Tibial artery (tissue), 4 donors: ENCODE measurements around the gene CPEB4.
A peak's percentile ranks its signal among the peaks of the same experiment; 100 is the strongest.

Experiments
- DNase-seq, 2 donors: peaks; one replicate each; pipeline ENCODE4 v3.0.0-alpha.2; 2019
- H3K27ac ChIP-seq, 2 donors: fragments of 200-600 bp; sonication (generic) in 1 of 2; 1 replicate in 1 of 2; 2 replicates in 1 of 2; pipeline ENCODE4 v1.5.1; 2018 to 2019; ENCODE audit warnings: mild to moderate bottlenecking in 1 of 2
- H3K27me3 ChIP-seq, 2 donors: fragments of 200-600 bp; sonication (generic) in 1 of 2; one replicate each; pipeline versions ENCODE4 v1.5.1 to v1.6.0; 2016 to 2019
- H3K36me3 ChIP-seq, 3 donors: fragments of 200-600 bp; sonication (generic) in 2 of 3; one replicate each; pipeline ENCODE4 v1.5.1; 2016 to 2019; ENCODE audit warnings: mild to moderate bottlenecking in 2 of 3
- H3K4me1 ChIP-seq, 4 donors: fragments of 200-600 bp; sonication (generic) in 2 of 4; 1 replicate in 3 of 4; 2 replicates in 1 of 4; pipeline ENCODE4 v1.5.1; 2016 to 2019
- H3K4me3 ChIP-seq, 2 donors: fragments of 200-600 bp; sonication (generic) in 1 of 2; 1 replicate in 1 of 2; 2 replicates in 1 of 2; pipeline ENCODE4 v1.5.1; 2018 to 2019; ENCODE audit warnings: mild to moderate bottlenecking in 2 of 2
- H3K9me3 ChIP-seq, 3 donors: fragments of 200-600 bp; sonication (generic) in 1 of 3; one replicate each; pipeline ENCODE4 v1.5.1; 2016 to 2019
- CTCF ChIP-seq, 2 experiments: fragments of 200-600 bp in 1 of 2; fragments of 450-650 bp in 1 of 2; IDR thresholded peaks; one replicate each; pipeline ENCODE4 v1.5.1; 2017 to 2019; ENCODE audit warnings: antibody characterized with exemption in 2 of 2, mild to moderate bottlenecking in 1 of 2, moderate library complexity in 1 of 2
- intact Hi-C: fragments of 100-400 bp; cut with DNase I; formaldehyde crosslinking; loops from one replicate; pipeline ENCODE4 v1.15.0; 2023; ENCODE audit warnings: low total_unique reads

CPEB4 gene

DNA sequence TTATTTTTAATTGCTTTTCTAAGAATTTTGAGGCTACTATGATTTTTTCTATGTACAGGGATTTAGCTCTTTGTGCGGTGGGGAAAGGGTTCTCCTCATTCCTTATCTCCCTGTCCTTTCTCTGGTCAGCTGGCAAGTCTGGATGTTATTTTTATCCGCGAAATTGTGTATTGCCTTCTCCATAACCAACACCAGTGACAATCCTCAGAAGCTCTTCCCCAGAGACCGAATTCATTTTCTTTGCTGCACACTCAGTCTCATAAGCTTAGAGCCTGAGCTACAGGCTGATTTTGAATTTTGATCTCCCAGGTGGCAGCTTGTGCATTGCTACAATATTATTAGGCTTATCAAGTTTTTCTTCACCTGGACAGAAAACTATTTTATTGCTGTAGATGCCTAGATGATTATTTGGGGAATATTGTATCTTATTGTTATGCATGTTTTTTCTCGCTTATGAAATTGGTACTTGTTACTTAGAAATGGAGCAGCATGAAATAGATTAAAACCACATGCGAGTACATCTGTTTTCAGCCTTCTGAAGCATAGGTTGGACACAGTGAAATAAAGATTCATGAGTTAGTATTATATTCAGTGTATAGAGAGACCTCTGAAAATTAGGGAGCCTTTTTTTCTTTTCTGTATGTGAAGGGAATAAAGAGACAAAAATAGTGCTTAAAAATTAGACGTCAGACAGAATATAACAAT, 27.3 kb downstream of the CPEB4 start:
- no peaks in the 10 kb centered on the region for H3K27me3 ChIP-seq
- H3K4me1 ChIP-seq, result peaks cover 0 to 32% (median 15%) of the 10 kb centered on the region in 4 donors
- TF ChIP-seq CTCF (IDR thresholded peaks at IDR 0.05), result no peak
- H3K9me3 ChIP-seq, result no peaks in the 10 kb centered on the region
- H3K27ac ChIP-seq, result no peak overlapping the region
- no peak overlapping the region for H3K4me3 ChIP-seq
- peaks cover 0 to 8% (median 0%) of the 10 kb centered on the region in 3 donors for H3K36me3 ChIP-seq
- intact Hi-C loops, result no loop called here
- no peak for DNase-seq

GRCh38 chr5:173916233-173916632, 28.1 kb downstream of the CPEB4 start:
- Histone ChIP-seq H3K27me3 (no peaks in the 10 kb centered on the region), H3K9me3 (no peaks in the 10 kb centered on the region), H3K27ac (no peak overlapping the region), H3K36me3 (peaks cover 0 to under 1% (median 0%) of the 10 kb centered on the region in 3 donors), H3K4me1 (peaks cover 0 to 40% (median 21%) of the 10 kb centered on the region in 4 donors), H3K4me3 (no peak overlapping the region)
- no peak for DNase-seq
- intact Hi-C loops, result no loop called here
- no peak for TF ChIP-seq CTCF (IDR thresholded peaks at IDR 0.05)

DNA sequence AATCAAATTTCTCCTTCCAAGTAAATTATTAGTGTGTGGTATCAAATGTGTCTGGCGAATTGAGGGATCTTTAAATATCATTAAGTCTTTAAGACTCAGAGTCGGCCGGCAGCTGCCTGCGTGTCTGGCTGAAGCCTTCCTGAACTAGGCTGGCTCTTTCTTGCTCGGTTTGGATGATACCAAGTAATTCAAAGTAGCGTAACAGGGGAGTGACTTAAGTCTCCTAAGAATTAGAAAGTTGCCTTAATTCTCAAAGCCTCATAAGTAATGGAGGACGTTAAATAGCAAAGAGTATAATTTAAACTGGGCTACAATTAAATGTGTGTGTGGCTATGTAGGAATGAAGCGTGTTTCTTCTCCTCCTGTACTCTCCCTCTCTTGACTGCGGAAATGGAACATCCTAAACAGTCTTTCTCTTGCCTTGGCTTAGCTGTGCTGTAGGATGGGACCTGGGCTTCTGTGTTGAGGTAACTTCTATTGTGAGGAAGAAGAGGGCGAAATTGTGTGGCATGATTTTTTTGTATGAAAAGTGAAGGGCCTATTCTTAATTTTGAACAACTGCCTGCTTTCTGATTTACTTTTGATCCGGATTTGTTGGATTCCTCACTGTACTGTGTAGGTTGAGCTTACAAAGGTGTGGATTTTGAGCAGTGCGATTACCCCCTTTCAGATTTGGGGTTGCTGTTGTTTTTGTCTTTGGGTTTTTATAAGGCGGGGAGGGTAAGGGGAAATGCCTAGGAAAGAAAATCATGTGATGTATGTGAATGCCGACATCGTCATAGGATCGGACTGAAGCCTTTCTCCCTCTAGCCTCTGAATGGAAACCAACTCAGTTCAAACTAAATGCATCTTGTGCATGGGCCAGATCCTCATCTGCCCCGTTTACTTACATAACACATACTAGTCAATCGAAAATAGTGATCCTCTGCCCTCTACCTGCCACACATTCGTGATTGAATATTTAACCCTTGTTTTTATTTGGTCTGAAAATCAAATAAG, 29.9 kb downstream of the CPEB4 start:
- Histone ChIP-seq H3K9me3 (no peaks in the 10 kb centered on the region), H3K36me3 (no peaks in the 10 kb centered on the region), H3K27ac (peak overlapping the region; percentile 81 to 82), H3K4me1 (peaks cover 0 to 53% (median 35%) of the 10 kb centered on the region in 4 donors), H3K27me3 (no peaks in the 10 kb centered on the region), H3K4me3 (peak overlapping the region; percentile 48 to 51)
- DNase-seq, result peak; percentile 58 to 76
- TF ChIP-seq CTCF (IDR thresholded peaks at IDR 0.05), result no peak
- intact Hi-C loops, result no loop called here

- Histone ChIP-seq H3K9me3 (no peaks in the 10 kb centered on the region), H3K27me3 (no peaks in the 10 kb centered on the region), H3K36me3 (no peaks in the 10 kb centered on the region), H3K4me3 (no peak overlapping the region), H3K4me1 (peaks cover 0 to 66% (median 49%) of the 10 kb centered on the region in 4 donors), H3K27ac (peak overlapping the region; percentile 81 to 82)
- intact Hi-C loops, result no loop called here
- DNase-seq, result no peak
- TF ChIP-seq CTCF (IDR thresholded peaks at IDR 0.05), result no peak
These were observed 31.3 kb downstream of the CPEB4 start for GRCh38 chr5:173919443-173919842.

GRCh38 chr5:173920024-173920753, 32.0 kb downstream of the CPEB4 start:
- Histone ChIP-seq H3K4me3 (no peak overlapping the region), H3K36me3 (no peaks in the 10 kb centered on the region), H3K4me1 (peaks cover 0 to 74% (median 56%) of the 10 kb centered on the region in 4 donors), H3K27ac (peak overlapping the region; percentile 81 to 82), H3K27me3 (no peaks in the 10 kb centered on the region), H3K9me3 (no peaks in the 10 kb centered on the region)
- no peak for TF ChIP-seq CTCF (IDR thresholded peaks at IDR 0.05)
- DNase-seq, result no peak
- intact Hi-C loops, result no loop called here
